NCI-H187 treated with DMSO at 0.1 percent for 48 hours (cell line): Measurements from ENCODE around the gene LYZ.

ENCODE experiments used
- DNase-seq: peaks from one replicate; lab custom pipeline; 2025; lab: John Stamatoyannopoulos, UW

LYZ gene

GRCh38 chr12:69386921-69387320, 38.7 kb downstream of the LYZ start:
- no peak for DNase-seq

GRCh38 chr12:69388371-69388770, 40.2 kb downstream of the LYZ start:
- no peak for DNase-seq

- no peak for DNase-seq
Observed at GRCh38 chr12:69389831-69390230, 41.6 kb downstream of the LYZ start.

GRCh38 chr12:69392179-69392928, 44.2 kb downstream of the LYZ start:
- no peak for DNase-seq

GRCh38 chr12:69396041-69396440, 47.9 kb downstream of the LYZ start:
- no peak for DNase-seq

GRCh38 chr12:69396963-69397362, 48.8 kb downstream of the LYZ start:
- DNase-seq: no peak

GRCh38 chr12:69397978-69398377, 49.8 kb downstream of the LYZ start:
- DNase-seq: no peak

GRCh38 chr12:69401940-69402339, 53.8 kb downstream of the LYZ start:
- no peak for DNase-seq
